ENCODE results near the gene YDJC.
A peak's percentile ranks its signal among the peaks of the same experiment; 100 is the strongest.
"Not testable (repeated sequence)": the region's sequence is repeated elsewhere in the genome, so short reads cannot be mapped to it uniquely, and the experiment has no call there.

Gene YDJC

DNA sequence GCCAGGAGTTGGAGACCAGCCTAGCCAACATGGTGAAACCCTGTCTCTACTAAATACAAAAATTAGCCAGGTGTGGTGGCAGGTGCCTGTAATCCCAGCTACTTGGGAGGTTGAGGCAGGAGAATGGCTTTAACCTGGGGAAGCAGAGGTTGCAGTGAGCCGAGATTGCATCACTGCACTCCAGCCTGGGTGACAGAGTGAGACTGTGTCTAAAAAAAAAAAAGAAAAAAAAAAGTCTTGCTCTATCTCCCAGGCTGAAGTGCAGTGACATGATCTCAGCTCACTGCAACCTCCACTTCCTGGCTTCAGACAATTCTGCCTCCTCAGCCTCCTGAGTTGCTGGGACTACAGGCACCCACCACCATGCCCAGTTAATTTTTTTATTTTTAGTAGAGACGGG lies 7.6 kb upstream of the YDJC start:
- not testable (repeated sequence) for H3K27me3 ChIP-seq (ENCODE audit: control insufficient read depth in 1 of 2, insufficient read depth in 2 of 2, low read length in 2 of 2); H3K4me3 ChIP-seq (ENCODE audit: low read depth in 1 of 2, low read length in 2 of 2); H3K9ac ChIP-seq (ENCODE audit: low read length); H3K36me3 ChIP-seq (ENCODE audit: insufficient read depth, low read length); H3K9me3 ChIP-seq (ENCODE audit: low read length); H3K4me1 ChIP-seq (ENCODE audit: insufficient read depth, low read length); H3K27ac ChIP-seq (ENCODE audit: low read depth, low read length)

DNA sequence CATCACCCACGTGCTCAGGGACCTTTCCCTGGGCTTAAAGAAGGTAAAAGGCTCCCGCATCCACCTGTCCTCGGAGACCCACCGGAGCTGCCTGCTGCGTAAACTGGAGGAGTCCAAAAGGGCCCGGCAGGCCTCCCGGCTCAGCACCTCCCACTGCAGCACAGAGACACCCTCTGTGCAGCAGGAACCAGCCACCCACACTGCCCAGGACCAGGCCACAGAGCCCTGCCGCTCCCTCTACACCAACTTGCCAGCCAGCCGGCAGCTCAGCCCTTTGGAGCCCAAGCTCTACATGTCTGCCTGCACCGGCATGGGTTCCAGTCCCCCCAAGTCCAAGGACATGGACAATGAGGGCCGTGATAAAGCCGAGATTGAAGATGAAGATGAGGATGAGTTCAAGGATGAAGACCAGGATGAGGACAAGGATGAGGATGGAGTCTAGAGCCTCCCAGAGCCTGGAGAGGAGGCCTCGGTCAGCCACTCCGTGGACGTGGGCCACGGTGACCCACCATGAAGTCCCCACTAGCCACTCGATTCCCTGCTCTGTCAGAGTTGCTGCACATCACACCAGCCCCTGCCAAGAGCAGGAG lies 6.9 kb upstream of the YDJC start:
- Histone ChIP-seq H3K27ac (ENCODE audit: low read depth, low read length) (no peak overlapping the region), H3K9ac (ENCODE audit: low read length) (no peak overlapping the region), H3K4me3 (ENCODE audit: low read depth in 1 of 2, low read length in 2 of 2) (no peak overlapping the region), H3K36me3 (ENCODE audit: insufficient read depth, low read length) (no peaks in the 10 kb centered on the region), H3K4me1 (ENCODE audit: insufficient read depth, low read length) (peaks cover 7% of the 10 kb centered on the region), H3K27me3 (ENCODE audit: control insufficient read depth in 1 of 2, insufficient read depth in 2 of 2, low read length in 2 of 2) (no peaks in the 10 kb centered on the region), H3K9me3 (ENCODE audit: low read length) (no peaks in the 10 kb centered on the region)

DNA sequence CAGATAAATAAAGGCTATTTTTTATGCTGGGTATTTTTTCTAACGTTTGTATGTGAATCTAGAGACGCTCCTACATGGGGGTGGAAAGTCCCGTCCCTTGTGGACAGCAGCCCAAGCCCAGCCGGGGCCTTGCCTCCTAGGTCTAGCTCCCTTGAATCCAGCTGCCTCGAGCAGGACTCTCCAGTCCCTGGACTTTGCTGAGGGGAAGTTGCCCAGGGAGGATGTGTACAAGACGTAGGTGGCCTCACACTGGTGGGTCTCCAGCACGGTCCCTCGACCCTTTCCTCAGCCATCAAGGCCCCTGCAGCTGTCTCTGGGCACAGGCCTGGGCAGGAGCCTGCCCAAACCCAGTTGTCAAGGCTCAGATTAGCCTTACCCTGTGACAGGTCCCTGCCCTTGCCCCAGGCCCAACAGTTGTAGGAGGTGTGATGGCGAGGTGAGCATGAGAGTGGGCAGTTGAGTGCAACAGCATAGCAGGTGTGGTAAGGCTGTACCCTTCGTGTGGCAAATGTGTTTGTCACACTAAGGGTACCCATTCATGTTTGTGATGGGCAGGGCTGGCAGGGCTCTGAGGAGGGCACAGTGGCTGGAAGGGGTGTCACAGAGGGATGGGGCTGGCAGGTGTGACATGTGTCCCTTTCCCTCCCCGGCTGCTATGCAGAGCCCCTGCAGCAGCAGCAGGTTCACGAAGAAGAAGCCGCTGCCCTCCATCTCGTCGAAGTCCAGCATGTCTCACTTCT lies 6.1 kb upstream of the YDJC start:
- H3K4me3 ChIP-seq (ENCODE audit: low read depth in 1 of 2, low read length in 2 of 2) = no peak overlapping the region
- no peak overlapping the region for H3K9ac ChIP-seq (ENCODE audit: low read length)
- no peaks in the 10 kb centered on the region for H3K27me3 ChIP-seq (ENCODE audit: control insufficient read depth in 1 of 2, insufficient read depth in 2 of 2, low read length in 2 of 2)
- no peaks in the 10 kb centered on the region for H3K4me1 ChIP-seq (ENCODE audit: insufficient read depth, low read length)
- no peak overlapping the region for H3K27ac ChIP-seq (ENCODE audit: low read depth, low read length)
- H3K36me3 ChIP-seq (ENCODE audit: insufficient read depth, low read length) = no peaks in the 10 kb centered on the region
- no peaks in the 10 kb centered on the region for H3K9me3 ChIP-seq (ENCODE audit: low read length)

DNA sequence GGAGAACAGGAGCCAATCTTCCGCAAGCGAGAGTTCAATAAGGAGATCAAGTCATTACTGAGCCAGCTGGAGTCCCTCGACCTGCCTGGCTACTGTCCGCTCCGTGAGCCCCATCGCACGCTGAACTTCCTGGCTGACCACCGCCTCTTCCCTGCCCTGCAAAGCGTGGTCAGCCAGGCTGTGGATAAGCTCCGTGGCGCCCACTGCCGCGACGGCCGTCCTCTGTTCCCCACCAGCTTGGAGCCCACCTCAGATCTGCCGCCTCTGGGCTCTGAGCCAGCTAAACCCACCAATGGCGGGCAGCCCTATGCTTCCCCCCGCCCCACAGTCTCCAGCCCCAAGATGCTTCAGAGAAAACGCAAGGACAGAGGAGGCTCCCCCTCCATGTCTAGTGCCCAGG lies 5.0 kb upstream of the YDJC start:
- H3K27ac ChIP-seq (ENCODE audit: low read depth, low read length) = no peak overlapping the region
- no peaks in the 10 kb centered on the region for H3K9me3 ChIP-seq (ENCODE audit: low read length)
- peaks cover 3% of the 10 kb centered on the region for H3K4me1 ChIP-seq (ENCODE audit: insufficient read depth, low read length)
- H3K36me3 ChIP-seq (ENCODE audit: insufficient read depth, low read length) = no peaks in the 10 kb centered on the region
- no peaks in the 10 kb centered on the region for H3K27me3 ChIP-seq (ENCODE audit: control insufficient read depth in 1 of 2, insufficient read depth in 2 of 2, low read length in 2 of 2)
- H3K4me3 ChIP-seq (ENCODE audit: low read depth in 1 of 2, low read length in 2 of 2) = no peak overlapping the region
- H3K9ac ChIP-seq (ENCODE audit: low read length) = no peak overlapping the region

DNA sequence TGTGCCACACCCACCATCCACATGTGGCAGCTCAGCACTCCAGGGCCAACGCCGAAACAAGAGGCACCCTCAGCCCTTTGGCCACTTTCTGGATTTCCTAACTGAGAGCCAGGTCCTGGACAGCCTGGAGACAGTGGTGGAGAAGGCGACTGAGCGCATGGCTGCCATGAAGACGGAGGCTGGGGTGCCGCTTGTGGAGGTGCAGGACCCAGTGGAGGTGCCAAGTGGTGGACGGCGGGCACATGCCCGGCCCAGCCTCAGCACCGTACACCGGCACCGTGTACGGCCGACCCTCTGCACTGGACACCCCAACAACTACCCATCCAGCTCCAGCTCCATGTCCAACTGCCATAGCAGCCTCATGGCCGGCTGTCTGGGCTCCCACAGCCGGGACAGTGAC lies 4.3 kb upstream of the YDJC start:
- Histone ChIP-seq H3K27me3 (ENCODE audit: control insufficient read depth in 1 of 2, insufficient read depth in 2 of 2, low read length in 2 of 2) (no peaks in the 10 kb centered on the region), H3K9me3 (ENCODE audit: low read length) (no peaks in the 10 kb centered on the region), H3K4me1 (ENCODE audit: insufficient read depth, low read length) (peaks cover 7% of the 10 kb centered on the region), H3K27ac (ENCODE audit: low read depth, low read length) (no peak overlapping the region), H3K36me3 (ENCODE audit: insufficient read depth, low read length) (no peaks in the 10 kb centered on the region), H3K4me3 (ENCODE audit: low read depth in 1 of 2, low read length in 2 of 2) (no peak overlapping the region), H3K9ac (ENCODE audit: low read length) (no peak overlapping the region)

DNA sequence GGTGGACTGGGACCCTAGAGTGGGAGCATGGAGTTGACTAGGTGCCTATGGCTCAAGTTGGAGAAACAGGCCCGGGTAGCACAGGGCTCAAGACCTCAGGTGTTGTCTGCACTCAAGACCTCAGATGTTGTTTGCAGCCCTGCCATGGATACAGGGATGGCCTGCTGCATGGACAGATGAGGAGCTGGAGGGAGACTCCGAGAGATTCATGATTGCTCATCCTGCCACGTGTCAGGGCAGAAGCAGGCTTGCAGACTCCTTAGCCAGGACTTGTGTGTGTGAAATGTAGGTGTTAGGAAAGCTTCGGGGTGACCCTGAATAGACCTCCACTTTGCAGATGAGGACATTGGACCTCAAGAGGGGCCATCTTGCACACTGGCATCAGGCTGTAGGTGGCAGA lies 3.7 kb upstream of the YDJC start:
- no peaks in the 10 kb centered on the region for H3K9me3 ChIP-seq (ENCODE audit: low read length)
- no peak overlapping the region for H3K9ac ChIP-seq (ENCODE audit: low read length)
- H3K4me1 ChIP-seq (ENCODE audit: insufficient read depth, low read length) = peaks cover 8% of the 10 kb centered on the region
- no peak overlapping the region for H3K4me3 ChIP-seq (ENCODE audit: low read depth in 1 of 2, low read length in 2 of 2)
- no peaks in the 10 kb centered on the region for H3K36me3 ChIP-seq (ENCODE audit: insufficient read depth, low read length)
- H3K27ac ChIP-seq (ENCODE audit: low read depth, low read length) = no peak overlapping the region
- H3K27me3 ChIP-seq (ENCODE audit: control insufficient read depth in 1 of 2, insufficient read depth in 2 of 2, low read length in 2 of 2) = no peaks in the 10 kb centered on the region

DNA sequence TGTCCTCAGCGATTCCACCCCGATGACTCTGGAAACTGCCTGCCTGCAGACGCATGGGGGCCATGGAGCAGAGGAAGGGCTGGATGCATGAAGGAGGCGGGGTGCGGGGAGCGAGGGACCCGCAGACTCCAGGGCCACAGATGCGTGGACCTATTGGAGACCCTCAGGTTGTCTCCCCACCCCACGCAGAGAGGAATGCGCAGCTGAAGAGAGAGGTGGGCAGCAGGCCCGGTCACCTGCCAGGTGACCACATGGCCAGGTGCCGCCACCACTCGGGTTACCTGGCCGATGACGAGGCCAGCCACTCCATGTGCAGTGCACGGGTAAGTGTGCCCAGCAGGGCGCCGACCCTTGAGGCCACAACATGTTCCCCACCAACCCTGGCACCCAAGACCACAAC lies 3.1 kb upstream of the YDJC start:
- Histone ChIP-seq H3K27me3 (ENCODE audit: control insufficient read depth in 1 of 2, insufficient read depth in 2 of 2, low read length in 2 of 2) (no peaks in the 10 kb centered on the region), H3K4me1 (ENCODE audit: insufficient read depth, low read length) (peaks cover 8% of the 10 kb centered on the region), H3K4me3 (ENCODE audit: low read depth in 1 of 2, low read length in 2 of 2) (no peak overlapping the region), H3K9ac (ENCODE audit: low read length) (no peak overlapping the region), H3K27ac (ENCODE audit: low read depth, low read length) (no peak overlapping the region), H3K36me3 (ENCODE audit: insufficient read depth, low read length) (no peaks in the 10 kb centered on the region), H3K9me3 (ENCODE audit: low read length) (no peaks in the 10 kb centered on the region)

DNA sequence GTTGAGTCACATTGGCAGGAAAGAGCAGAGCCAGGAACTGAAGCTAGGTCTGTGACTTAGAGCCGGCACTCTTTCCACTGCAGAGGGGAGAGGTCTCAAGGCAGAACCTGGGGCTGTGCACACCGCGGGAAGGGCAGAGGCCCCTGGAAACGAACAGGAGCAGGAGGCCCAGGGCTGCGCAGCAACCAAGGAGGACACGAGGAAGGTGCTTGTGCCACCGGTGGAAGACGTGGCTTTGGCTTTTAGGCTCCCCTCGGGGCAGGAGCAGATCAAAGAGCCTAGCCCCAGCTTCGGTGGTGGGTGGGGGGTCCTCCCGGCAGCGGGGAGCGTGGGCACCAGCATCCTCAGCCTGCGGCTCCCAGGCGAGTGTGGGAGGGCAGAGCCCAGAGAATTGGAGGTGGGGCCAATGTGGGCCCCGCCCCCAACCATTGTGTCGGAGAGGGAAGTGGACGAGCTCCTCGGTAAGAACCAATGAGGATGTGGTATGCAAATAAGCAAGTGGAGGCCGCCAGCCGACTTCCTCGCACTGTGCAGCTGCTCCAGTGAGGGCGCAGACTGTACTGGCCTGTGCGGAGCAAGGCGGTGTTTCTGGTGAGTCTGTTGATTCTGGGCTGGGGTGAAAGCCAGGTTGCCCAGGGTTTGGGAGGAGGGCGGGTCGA lies 2.5 kb upstream of the YDJC start, which contains the start of gene CCDC116:
TSS of gene CCDC116 (plus strand) at position 524 of the 659 bp plus-strand sequence. CDS start 422 bp downstream, outside the sequence.
- Histone ChIP-seq H3K27ac (ENCODE audit: low read depth, low read length) (no peak within 1 kb of the TSS), H3K36me3 (ENCODE audit: insufficient read depth, low read length) (no peaks in the 10 kb centered on the region), H3K4me1 (ENCODE audit: insufficient read depth, low read length) (peaks cover 8% of the 10 kb centered on the region), H3K4me3 (ENCODE audit: low read depth in 1 of 2, low read length in 2 of 2) (no peak within 1 kb of the TSS), H3K27me3 (ENCODE audit: control insufficient read depth in 1 of 2, insufficient read depth in 2 of 2, low read length in 2 of 2) (no peaks in the 10 kb centered on the region), H3K9me3 (ENCODE audit: low read length) (no peaks in the 10 kb centered on the region), H3K9ac (ENCODE audit: low read length) (no peak within 1 kb of the TSS)

DNA sequence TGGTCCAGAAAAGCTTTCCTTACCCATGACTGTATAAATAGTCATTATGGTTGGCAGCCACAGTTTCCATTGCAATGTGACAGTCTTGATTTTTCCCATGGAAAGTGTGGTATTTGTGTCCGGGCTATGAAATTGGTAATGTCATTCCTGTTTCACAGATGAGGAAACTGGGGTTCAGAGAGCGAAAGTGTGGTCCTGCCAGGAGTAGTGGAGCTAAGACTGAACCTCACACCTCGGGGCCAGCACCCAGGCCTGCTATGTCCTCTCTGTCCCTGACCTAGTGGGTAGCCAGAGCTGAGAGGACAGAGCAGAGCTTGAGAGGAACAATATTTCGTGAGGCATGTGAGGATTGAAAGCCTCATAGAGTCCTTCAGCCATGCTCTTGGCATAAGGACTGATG lies 1.2 kb upstream of the YDJC start:
- H3K4me3 ChIP-seq (ENCODE audit: low read depth in 1 of 2, low read length in 2 of 2) = no peak overlapping the region
- no peaks in the 10 kb centered on the region for H3K9me3 ChIP-seq (ENCODE audit: low read length)
- no peaks in the 10 kb centered on the region for H3K36me3 ChIP-seq (ENCODE audit: insufficient read depth, low read length)
- H3K9ac ChIP-seq (ENCODE audit: low read length) = no peak overlapping the region
- H3K27me3 ChIP-seq (ENCODE audit: control insufficient read depth in 1 of 2, insufficient read depth in 2 of 2, low read length in 2 of 2) = no peaks in the 10 kb centered on the region
- peaks cover 8% of the 10 kb centered on the region for H3K4me1 ChIP-seq (ENCODE audit: insufficient read depth, low read length)
- no peak overlapping the region for H3K27ac ChIP-seq (ENCODE audit: low read depth, low read length)

DNA sequence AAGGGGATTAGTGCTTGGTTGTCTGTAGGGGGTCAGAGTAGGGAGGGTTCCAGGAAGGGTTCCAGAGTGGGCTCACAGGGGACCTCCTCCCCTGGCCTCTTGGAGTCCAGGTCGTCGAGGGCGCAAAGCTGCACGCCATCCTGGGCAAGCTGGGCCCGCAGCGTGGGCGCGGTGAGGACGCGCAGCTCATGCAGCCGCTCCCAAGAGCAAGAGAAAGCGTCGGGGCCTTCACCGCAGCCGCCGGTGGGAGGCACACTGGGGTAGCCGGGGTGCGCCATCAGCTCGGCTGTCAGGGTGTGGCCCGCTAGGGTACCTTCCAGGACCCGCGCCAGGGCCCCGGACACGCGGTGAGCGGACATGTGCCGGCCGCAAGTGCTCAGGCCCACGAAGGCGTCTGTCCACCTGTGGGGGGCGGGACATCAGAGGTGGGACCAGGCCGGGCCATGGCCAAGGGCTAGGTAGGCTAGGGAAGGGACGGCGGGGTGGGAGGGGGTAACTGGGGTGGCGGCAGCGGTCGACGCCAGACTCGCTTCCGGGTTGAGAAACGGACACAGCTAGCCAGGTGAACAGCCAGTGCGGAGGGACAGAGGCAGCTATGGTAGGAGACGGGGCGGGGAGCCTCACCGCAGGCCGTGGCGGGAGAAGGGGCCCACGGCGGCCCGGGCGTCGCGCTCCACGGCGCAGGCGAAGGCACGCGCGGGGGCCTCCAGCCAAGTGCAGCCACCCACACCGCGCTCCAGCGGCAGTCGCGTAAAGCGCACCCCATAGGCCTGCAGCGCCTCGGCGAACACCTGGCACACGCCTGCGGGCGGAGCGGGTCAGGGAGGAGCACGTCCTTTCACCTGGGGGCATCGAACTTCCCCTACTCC lies 1.2 kb downstream of the YDJC start:
- H3K4me3 ChIP-seq (ENCODE audit: low read depth in 1 of 2, low read length in 2 of 2) = peak overlapping the region; percentile 65 to 81
- H3K9me3 ChIP-seq (ENCODE audit: low read length) = no peaks in the 10 kb centered on the region
- no peak overlapping the region for H3K27ac ChIP-seq (ENCODE audit: low read depth, low read length)
- H3K36me3 ChIP-seq (ENCODE audit: insufficient read depth, low read length) = no peaks in the 10 kb centered on the region
- H3K27me3 ChIP-seq (ENCODE audit: control insufficient read depth in 1 of 2, insufficient read depth in 2 of 2, low read length in 2 of 2) = no peaks in the 10 kb centered on the region
- peaks cover 22% of the 10 kb centered on the region for H3K4me1 ChIP-seq (ENCODE audit: insufficient read depth, low read length)
- H3K9ac ChIP-seq (ENCODE audit: low read length) = no peak overlapping the region

DNA sequence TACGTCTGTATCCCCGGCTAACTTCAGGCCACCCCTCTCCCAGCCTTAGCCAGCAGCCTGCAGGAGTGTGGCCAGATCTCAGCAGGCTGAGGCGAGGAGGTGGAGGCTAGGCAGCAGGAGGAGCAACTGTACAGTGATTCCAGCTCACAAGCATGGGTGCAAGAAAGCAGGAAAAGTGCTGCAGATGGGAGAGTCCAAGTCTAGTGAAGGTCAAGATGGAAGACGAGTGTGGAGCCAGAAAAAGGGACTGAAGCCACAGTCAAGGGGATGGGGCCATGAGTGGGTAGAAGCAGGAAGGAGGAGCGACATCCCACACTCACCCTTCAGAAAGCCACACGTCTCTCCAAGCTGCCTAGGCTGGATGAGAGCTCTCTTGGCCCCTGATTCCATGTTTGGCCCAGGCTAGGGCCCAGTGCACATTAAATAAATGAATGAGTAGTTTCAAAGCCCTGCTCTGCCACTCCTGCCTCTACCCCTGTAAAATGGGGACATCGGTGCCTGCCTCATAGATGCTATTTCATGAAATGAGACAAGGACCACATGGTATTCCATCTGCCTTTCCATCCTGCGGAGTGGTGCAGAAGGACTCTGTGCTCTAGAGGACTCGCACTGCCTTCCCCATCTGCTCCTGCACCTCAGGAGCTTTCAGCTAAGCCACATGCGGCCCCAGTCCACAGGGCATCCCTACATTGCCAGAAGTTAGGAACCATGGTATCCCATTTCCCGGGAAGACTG lies 2.9 kb downstream of the YDJC start:
- H3K4me3 ChIP-seq (ENCODE audit: low read depth in 1 of 2, low read length in 2 of 2) = no peak overlapping the region
- H3K4me1 ChIP-seq (ENCODE audit: insufficient read depth, low read length) = peaks cover 28% of the 10 kb centered on the region

More for the DNA sequence above, 2.9 kb downstream of the YDJC start:
- no peak overlapping the region for H3K9ac ChIP-seq (ENCODE audit: low read length)
- no peak overlapping the region for H3K27ac ChIP-seq (ENCODE audit: low read depth, low read length)
- H3K27me3 ChIP-seq (ENCODE audit: control insufficient read depth in 1 of 2, insufficient read depth in 2 of 2, low read length in 2 of 2) = no peaks in the 10 kb centered on the region
- H3K36me3 ChIP-seq (ENCODE audit: insufficient read depth, low read length) = peaks cover 4% of the 10 kb centered on the region
- H3K9me3 ChIP-seq (ENCODE audit: low read length) = no peaks in the 10 kb centered on the region

Data from muscle layer of colon (tissue), 2 donors.